Measurements from ENCODE around the gene NCF4. TPM values are rescaled to one million over a fixed set of nuclear protein-coding genes. Genes with fewer than 3 reads are reported as not detected.

NCF4 gene
- total and polyA plus RNA-seq, 12 donors, result 1.1 to 18.9 (median 3.6) TPM

DNA sequence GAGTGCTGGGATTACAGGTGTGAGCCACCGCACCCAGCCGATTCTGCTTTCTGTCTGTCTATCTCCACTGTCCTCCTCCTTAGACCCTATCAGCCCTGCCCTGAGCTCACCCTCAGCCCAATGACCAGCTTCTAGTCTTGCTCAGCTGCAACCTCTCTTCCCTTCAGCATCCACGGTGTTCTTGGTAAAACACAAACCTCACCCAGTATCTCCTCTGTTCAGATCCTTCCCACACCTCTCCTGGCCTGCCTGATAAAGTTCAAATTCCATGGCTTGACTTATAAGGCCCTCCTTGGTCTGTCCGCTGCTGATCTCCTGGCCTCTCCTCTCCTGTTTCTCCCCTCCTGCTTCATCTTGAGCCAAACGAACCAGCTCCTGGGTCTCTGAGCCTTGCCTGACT is 14.5 kb upstream of the NCF4 start:
- no peak for DNase-seq

DNA sequence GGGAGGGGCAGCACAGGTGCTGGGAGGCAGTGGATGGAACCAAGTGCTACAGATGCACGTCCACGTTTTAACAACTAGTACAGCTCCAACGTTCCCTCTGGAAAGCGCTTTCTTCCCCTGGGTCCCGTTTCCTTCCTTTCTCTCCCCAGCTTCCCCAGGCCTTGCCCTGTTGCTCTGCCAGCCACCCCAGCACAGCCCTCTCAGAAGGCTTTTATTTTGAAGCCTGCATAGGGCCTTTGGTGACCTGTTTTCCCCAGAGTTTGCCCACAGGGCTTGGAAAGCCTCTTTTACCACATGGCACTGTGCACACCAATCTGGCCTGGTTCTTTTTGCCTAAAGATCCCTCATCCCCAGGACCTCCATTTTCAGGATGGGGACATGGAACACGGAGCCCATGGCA is 13.9 kb upstream of the NCF4 start:
- no peaks in the 10 kb centered on the region for H3K9me3 ChIP-seq
- no peak overlapping the region for H3K4me3 ChIP-seq
- H3K4me1 ChIP-seq, result no peaks in the 10 kb centered on the region
- DNase-seq (no peak), ATAC-seq (no peak)
- TF ChIP-seq CTCF (IDR thresholded peaks at IDR 0.05), result no peak
- peaks cover 4 to 85% (median 64%) of the 10 kb centered on the region in 7 donors for H3K27me3 ChIP-seq
- H3K36me3 ChIP-seq, result no peaks in the 10 kb centered on the region
- WGBS, 2 donors, result 41% methylated on average over 6 of the region's 6 CpGs
- intact Hi-C loops (cut with DNase I), result no loop called here
- no peak overlapping the region for H3K27ac ChIP-seq

More for the DNA sequence above, 14.5 kb upstream of the NCF4 start:
- H3K4me1 ChIP-seq, result no peaks in the 10 kb centered on the region
- no peak for TF ChIP-seq CTCF (IDR thresholded peaks at IDR 0.05)
- H3K4me3 ChIP-seq, result no peak overlapping the region
- H3K27me3 ChIP-seq, result peaks cover 4 to 85% (median 64%) of the 10 kb centered on the region in 7 donors
- no peak overlapping the region for H3K27ac ChIP-seq
- no peak for ATAC-seq
- 56 to 65% methylated on average over 5 of the region's 5 CpGs for WGBS, 2 donors
- H3K36me3 ChIP-seq, result no peaks in the 10 kb centered on the region
- no peaks in the 10 kb centered on the region for H3K9me3 ChIP-seq
- intact Hi-C loops (cut with DNase I), result no loop called here

- 81 to 86% methylated on average over 14 of the region's 14 CpGs for WGBS, 2 donors
- Histone ChIP-seq H3K27me3 (peaks cover 4 to 69% (median 45%) of the 10 kb centered on the region in 7 donors), H3K4me3 (no peak overlapping the region), H3K4me1 (peaks cover 0 to 13% (median 0%) of the 10 kb centered on the region in 9 donors), H3K27ac (no peak overlapping the region), H3K9me3 (no peaks in the 10 kb centered on the region), H3K36me3 (no peaks in the 10 kb centered on the region)
- ATAC-seq, result no peak
- intact Hi-C loops (cut with DNase I), result no loop called here
- no peak for DNase-seq
- no peak for TF ChIP-seq CTCF (IDR thresholded peaks at IDR 0.05)
These were observed 10.8 kb upstream of the NCF4 start for GRCh38 chr22:36850056-36850455.

DNA sequence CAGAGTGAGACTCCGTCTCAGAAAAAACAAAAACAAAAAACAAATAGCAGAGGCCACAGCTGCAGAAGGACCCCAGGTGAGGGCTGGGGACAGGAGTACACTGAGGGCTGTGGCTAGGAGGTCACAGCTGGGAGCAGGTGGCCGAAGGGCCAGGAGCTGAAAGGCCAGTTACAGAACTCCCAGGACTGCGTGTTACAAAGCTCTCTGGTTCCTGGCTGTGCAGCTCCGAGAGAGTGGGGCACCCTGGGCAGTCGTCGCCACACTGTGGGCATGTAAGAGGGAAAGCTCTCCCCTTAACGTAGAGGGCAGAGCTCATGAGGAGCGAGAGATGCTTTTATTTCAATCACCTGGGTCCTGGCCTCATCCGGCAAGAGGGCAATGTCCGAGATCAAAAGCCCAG is 10.1 kb upstream of the NCF4 start:
- Histone ChIP-seq H3K4me3 (no peak overlapping the region), H3K9me3 (no peaks in the 10 kb centered on the region), H3K27ac (no peak overlapping the region), H3K36me3 (no peaks in the 10 kb centered on the region), H3K4me1 (peaks cover 0 to 15% (median 0%) of the 10 kb centered on the region in 9 donors), H3K27me3 (peaks cover 4 to 63% (median 40%) of the 10 kb centered on the region in 7 donors)
- DNase-seq, result no peak
- no peak for TF ChIP-seq CTCF (IDR thresholded peaks at IDR 0.05)
- ATAC-seq, result no peak
- intact Hi-C loops (cut with DNase I), result no loop called here
- WGBS, 2 donors, result 80 to 84% methylated on average over 10 of the region's 10 CpGs

Data from heart right ventricle (tissue), 16 donors.